AG04450 (cell line): Measurements from ENCODE around the gene ARL3. TPM values are rescaled to one million over a fixed set of nuclear protein-coding genes. Genes with fewer than 3 reads are reported as not detected.

Experiments used
- CTCF ChIA-PET: fragments of 300-600, 350-600 bp; formaldehyde crosslinking; extraction: SDS; loops from one replicate; lab custom pipeline; 2022; ENCODE audit warnings: antibody characterized with exemption, inconsistent platforms; lab: Charles Lee
- POLR2A ChIA-PET: fragments of 350-600 bp; formaldehyde crosslinking; extraction: SDS; loops from one replicate; lab custom pipeline; 2021; ENCODE audit warnings: antibody characterized with exemption, inconsistent platforms; lab: Yijun Ruan, JAX
- DNase-seq: peaks from one replicate; pipeline ENCODE4 v3.0.0-alpha.2; 2011; ENCODE audit warnings: low read depth, low spot score
- H3K27ac ChIP-seq: one replicate; pipeline ENCODE4 v1.5.1; 2012; ENCODE audit warnings: low read depth, low read length, control low read depth
- H3K27me3 ChIP-seq: one replicate; pipeline ENCODE4 v1.6.0; 2012; ENCODE audit warnings: low read length; ENCODE audit not compliant: control insufficient read depth, insufficient read depth
- H3K4me3 ChIP-seq: 2 replicates; pipeline ENCODE4 v1.5.1; 2011; ENCODE audit warnings: mild to moderate bottlenecking, low read depth, low read length, control low read depth
- H3K9me3 ChIP-seq: 2 replicates; pipeline ENCODE4 v1.5.1; 2012; ENCODE audit warnings: low read length; ENCODE audit not compliant: control insufficient read depth, insufficient read depth
- polyA plus RNA-seq: library from polyadenylated mRNA; depleted of rRNA; stranded (reverse); fragments of >200 nt; gene quantifications from 2 replicates; pipeline ENCODE4 v1.2.3, GENCODE V29; 2011
- TF ChIP-seq, protein P1 (sequence below): IDR thresholded peaks from 2 replicates; pipeline ENCODE4 v1.5.1; 2011; ENCODE audit warnings: low read depth, low read length, control low read depth, inconsistent platforms

The ARL3 gene
- polyA plus RNA-seq, 1 experiment = 19.2 TPM

DNA sequence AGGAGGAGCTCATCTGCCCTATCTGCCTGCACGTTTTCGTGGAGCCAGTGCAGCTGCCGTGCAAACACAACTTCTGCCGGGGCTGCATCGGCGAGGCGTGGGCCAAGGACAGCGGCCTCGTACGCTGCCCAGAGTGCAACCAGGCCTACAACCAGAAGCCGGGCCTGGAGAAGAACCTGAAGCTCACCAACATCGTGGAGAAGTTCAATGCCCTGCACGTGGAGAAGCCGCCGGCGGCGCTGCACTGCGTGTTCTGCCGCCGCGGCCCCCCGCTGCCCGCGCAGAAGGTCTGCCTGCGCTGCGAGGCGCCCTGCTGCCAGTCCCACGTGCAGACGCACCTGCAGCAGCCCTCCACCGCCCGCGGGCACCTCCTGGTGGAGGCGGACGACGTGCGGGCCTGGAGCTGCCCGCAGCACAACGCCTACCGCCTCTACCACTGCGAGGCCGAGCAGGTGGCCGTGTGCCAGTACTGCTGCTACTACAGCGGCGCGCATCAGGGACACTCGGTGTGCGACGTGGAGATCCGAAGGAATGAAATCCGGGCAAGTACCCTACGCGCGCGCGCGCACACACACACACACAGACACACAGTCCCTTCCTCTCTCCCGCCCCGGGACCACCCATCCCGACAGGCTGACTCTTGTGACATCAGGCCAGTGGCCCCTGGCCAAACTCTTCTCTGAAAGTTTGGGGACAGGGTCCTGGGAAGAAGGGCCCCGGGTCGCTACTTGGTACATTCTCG, 69.4 kb downstream of the ARL3 start:
- H3K27me3 ChIP-seq = no peaks in the 10 kb centered on the region
- peak overlapping the region; percentile 97 for H3K27ac ChIP-seq
- ChIA-PET POLR2A (interaction anchor here (0.6 to 3.1 kb wide), 12 partner anchors 15 to 140 kb away, joined by 3 to 44 read pairs (median 7); partner anchors contain the start of genes ARL3, SFXN2 and SUFU), CTCF (interaction anchor here (0.7 to 1.0 kb wide), 3 partner anchors 31 to 142 kb away, joined by 3 to 6 read pairs (median 3); partner anchors contain the start of gene SUFU)
- DNase-seq = no peak
- H3K9me3 ChIP-seq = no peaks in the 10 kb centered on the region; the same call in 1 of the 2 replicates
- H3K4me3 ChIP-seq = peak overlapping the region; percentile 74
- TF ChIP-seq, protein P1, sequence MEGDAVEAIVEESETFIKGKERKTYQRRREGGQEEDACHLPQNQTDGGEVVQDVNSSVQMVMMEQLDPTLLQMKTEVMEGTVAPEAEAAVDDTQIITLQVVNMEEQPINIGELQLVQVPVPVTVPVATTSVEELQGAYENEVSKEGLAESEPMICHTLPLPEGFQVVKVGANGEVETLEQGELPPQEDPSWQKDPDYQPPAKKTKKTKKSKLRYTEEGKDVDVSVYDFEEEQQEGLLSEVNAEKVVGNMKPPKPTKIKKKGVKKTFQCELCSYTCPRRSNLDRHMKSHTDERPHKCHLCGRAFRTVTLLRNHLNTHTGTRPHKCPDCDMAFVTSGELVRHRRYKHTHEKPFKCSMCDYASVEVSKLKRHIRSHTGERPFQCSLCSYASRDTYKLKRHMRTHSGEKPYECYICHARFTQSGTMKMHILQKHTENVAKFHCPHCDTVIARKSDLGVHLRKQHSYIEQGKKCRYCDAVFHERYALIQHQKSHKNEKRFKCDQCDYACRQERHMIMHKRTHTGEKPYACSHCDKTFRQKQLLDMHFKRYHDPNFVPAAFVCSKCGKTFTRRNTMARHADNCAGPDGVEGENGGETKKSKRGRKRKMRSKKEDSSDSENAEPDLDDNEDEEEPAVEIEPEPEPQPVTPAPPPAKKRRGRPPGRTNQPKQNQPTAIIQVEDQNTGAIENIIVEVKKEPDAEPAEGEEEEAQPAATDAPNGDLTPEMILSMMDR = peak; percentile 58

DNA sequence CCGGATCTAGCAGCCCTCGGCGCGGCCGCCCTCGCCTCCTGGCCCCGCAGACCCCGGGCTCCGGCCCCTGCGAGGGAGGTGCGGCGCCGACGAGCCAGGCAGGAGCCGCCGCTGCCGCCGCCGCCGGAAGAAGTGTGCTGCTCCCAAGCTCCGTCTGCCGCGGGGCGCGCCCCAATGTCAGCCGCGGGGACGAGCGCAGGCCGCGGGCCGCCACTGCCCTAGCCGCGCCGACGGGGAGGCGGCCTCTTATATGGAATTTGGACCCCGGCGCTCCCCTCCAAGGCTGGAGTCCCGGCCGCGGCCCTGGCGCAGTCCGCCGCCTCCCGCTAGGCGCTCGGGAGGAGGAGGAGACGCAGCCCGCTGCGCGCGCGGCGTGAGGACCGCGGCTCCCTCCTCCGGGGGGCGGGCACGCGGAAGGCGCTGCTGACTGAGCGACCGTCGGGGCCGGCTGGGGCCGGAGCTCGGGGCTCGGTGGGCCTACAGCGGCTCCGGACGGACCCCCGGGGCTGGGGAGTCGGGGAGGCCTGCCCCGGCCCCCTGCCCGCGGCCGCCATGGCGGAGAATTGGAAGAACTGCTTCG, 70.0 kb downstream of the ARL3 start, which contains the start of gene TRIM8:
TRIM8 (plus strand) TSS at position 414 of the 580 bp plus-strand sequence; CDS start at position 553, 139 bp downstream.
- Histone ChIP-seq H3K27me3 (no peaks in the 10 kb centered on the region), H3K27ac (peak within 1 kb of the TSS; percentile 97), H3K4me3 (peak within 1 kb of the TSS; percentile 74), H3K9me3 (no peaks in the 10 kb centered on the region; the same call in 1 of the 2 replicates)
- no peak for DNase-seq
- TF ChIP-seq, protein P1 = no peak
- ChIA-PET CTCF (interaction anchor here (0.7 to 1.0 kb wide), 2 partner anchors 32 to 143 kb away, joined by 3 to 6 read pairs; no protein-coding TSS in a partner anchor), POLR2A (interaction anchor here (0.7 to 3.1 kb wide), 8 partner anchors 14 to 140 kb away, joined by 3 to 44 read pairs (median 5); partner anchors contain the start of genes ARL3, SFXN2 and SUFU)

DNA sequence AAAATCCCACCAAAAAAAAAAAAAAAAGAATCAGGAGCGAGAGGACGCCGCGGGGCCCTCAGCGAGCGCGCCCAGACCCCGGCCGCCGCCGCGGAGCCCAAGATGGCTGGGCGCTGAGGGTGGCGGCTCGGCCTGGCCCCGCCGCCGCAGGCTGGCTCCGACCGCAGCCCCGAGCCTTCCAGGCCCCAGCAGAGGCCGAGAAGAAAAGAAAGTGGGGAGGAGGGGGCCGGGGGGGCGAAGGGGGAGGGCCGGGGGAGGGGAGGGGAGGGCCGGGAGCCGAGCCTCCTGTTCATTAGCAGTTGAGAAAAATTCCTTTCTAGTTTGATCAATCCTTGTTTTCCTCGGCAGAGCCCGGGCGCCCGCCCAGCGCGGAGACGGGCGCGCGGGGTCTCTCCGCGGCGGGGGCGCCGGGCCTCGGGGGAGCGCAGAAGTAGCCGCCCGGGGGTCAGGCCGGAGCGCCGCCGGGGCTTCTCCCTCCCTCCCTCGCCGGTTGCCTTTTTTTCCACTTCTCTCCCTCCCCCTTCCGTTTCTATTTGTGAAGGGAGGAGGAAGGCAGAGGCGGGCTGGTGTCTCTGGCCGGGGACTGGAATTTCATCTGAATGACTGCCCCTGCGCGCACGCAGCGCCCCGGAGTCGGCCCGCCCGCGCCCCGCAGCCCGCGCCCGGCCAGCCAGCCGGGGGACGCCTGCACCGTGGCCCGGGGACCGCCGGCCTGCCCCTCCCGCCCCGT, 70.7 kb downstream of the ARL3 start:
- peak overlapping the region; percentile 74 for H3K4me3 ChIP-seq
- H3K9me3 ChIP-seq = no peaks in the 10 kb centered on the region; the same call in 1 of the 2 replicates
- no peaks in the 10 kb centered on the region for H3K27me3 ChIP-seq
- TF ChIP-seq, protein P1 = no peak
- no peak for DNase-seq
- CTCF ChIA-PET = interaction anchor here (1.0 kb wide), 1 partner anchor 32 kb away, joined by 6 read pairs; no protein-coding TSS in a partner anchor
- POLR2A ChIA-PET = interaction anchor here (0.7 to 1.8 kb wide), 3 partner anchors 14 to 71 kb away, joined by 3 to 11 read pairs (median 3); partner anchors contain the start of genes ARL3 and SFXN2
- H3K27ac ChIP-seq = peak overlapping the region; percentile 73

DNA sequence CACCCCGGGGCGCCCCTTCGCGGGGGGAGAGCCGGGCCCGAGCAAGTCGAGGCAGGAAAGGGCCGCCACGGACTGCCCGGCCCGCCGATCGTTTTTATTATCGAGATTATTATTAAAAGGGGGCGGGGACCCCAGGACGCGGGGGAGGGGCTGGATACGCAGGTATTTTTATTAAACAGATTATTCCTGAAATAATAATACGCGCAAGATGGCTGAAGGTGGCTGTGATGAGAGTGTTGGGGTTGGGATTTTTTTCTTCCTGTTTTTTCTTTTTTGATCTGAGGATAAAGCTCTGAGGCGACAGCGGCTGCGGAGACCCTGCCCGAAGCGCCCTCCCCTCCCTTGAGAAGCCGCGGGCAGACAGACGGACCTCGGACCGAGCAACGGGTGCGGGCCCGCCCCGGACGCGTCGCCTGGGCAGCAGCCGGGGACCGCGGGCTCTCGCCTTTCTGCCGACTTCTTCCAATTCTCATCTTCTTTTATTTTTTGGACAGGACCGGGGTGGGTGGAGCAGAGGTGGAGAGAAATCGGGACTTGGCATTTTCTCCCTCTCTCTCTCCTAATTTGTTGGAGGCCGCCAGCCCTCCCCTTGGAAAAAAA, 71.4 kb downstream of the ARL3 start:
- peak overlapping the region; percentile 74 for H3K4me3 ChIP-seq
- CTCF ChIA-PET = no interaction called here
- POLR2A ChIA-PET = interaction anchor here (0.9 to 1.9 kb wide), 3 partner anchors 10 to 18 kb away, joined by 5 to 14 read pairs (median 7); no protein-coding TSS in a partner anchor
- TF ChIP-seq, protein P1 = no peak
- no peaks in the 10 kb centered on the region; the same call in 1 of the 2 replicates for H3K9me3 ChIP-seq
- no peaks in the 10 kb centered on the region for H3K27me3 ChIP-seq
- H3K27ac ChIP-seq = peak overlapping the region; percentile 73
- no peak for DNase-seq
